Activated CD8-positive, alpha-beta memory T cell treated with anti-CD3 and anti-CD28 coated beads, Interleukin-2, amount 50 U/mL, for 1 hour (primary cell): ENCODE measurements around the gene ZNF141.
"Not testable (repeated sequence)": the region's sequence is repeated elsewhere in the genome, so short reads cannot be mapped to it uniquely, and the experiment has no call there.

Experiments
- DNase-seq: peaks from one replicate; pipeline ENCODE4 v3.0.0-alpha.2; 2020; ENCODE audit errors: extremely low read depth

ZNF141 gene

GRCh38 chr4:337143-337931 lies at the start of gene ZNF141:
ZNF141 (plus strand) TSS chr4:337814; CDS start chr4:337984, 170 bp downstream.
- DNase-seq = peak; percentile 85

- no peak for DNase-seq
Measured at GRCh38 chr4:288891-289290, 48.7 kb upstream of the ZNF141 start.

- no peak for DNase-seq
Measured at GRCh38 chr4:294732-295131, 42.9 kb upstream of the ZNF141 start.

- no peak for DNase-seq
Measured at GRCh38 chr4:302381-302780, 35.2 kb upstream of the ZNF141 start.

- not testable (repeated sequence) for DNase-seq
Measured at GRCh38 chr4:304516-304915, 33.1 kb upstream of the ZNF141 start.

DNA sequence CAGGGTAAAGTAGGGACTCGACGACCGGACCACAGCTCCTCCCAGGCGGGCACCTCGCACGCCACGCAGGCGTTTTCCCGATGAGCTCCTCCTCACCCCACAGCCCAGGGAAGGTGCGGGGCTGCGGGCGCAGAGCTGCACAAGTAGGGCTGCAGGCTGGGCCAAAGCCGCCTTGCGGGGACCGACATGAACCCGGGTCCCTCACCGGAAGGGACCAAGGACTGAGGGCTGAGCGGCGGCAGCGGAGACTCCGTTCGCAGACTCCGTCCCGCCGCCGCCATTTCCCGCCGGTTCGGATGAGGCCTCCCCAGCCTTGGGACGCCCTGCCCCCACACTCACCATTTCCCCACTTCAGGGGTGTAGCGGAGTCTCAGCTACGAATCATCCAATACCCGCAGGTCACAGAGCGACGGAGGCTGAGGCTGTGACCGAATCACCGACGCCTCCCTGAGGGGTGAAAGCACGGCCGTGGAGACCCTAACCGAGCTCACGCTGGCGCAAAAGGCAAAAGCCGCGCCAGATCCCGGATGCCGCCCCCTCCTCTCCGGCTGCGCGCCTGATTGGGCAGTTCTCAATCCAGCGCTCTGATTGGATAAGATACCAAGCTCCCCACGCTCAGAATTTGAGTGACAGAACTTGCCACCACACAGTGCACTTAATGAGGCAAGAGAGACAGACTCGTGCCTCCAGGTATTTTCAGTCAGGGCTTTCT lies 32.5 kb upstream of the ZNF141 start, which contains the start of gene ZNF732:
TSS of gene ZNF732 (minus strand) at position 506 of the 712 bp plus-strand sequence. CDS start at position 342, 164 bp downstream.
- no peak for DNase-seq

DNA sequence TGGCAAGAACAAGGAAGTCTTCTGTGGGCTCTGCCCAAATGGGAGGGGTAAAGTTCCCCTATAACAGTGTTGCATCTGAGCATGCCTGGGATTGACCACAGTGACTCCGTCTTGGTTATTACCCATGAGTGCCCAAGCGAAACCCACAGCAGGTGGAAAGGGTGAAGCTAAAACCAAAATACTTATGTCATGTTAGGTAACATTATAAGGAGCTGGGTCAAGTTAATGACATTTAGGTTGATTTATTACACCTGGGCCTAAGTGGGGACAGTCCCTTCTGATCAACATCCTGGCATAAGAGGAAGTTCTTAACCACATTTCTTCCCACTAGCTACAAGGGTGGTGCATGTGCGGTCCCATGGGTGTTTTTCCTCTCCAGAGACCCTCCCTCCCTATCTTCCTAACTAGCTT lies 31.1 kb upstream of the ZNF141 start:
- no peak for DNase-seq

DNA sequence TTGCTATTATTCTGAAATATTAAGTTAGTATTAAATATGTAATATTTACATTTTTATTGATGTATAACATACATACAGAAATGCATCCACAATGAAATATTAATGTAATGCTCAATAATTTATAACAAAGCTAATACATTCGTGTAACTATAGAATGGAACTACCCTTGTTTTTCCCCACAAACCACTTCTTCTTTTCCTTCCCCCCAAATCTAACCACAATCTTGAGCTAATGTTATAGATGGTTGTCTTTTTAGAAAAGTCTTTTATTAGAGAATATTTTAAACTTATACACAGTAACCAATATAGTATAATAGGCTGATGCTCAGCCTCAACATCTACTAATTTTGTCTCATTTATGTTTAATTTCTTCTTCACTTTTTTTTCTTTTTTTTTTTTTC lies 27.8 kb upstream of the ZNF141 start:
- no peak for DNase-seq

DNA sequence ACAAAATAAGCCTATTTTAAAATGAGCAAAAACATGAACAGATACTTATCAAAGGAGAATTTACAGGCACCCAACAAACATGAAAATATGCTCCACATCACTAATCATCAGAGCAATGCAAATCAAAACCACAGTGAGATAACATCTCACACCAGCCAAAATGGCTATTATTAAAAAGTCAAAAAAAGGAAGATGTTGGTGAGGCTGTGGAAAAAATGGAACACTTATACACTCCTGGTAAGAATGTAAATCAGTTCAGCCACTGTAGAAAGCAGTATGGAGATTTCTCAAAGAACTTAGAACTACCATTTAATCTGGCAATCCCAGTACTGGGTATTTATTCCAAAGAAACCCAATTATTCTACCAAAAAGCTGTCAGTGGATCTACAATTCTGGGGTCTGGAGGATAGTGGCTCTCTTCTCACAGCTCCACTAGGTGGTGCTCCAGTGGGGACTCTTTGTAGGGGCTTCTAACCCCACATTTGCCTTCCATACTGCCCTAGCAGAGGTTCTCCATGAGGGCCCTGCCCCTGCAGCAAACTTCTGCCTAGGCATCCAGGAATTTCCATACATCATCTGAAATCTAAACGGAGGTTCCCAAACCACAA lies 23.2 kb upstream of the ZNF141 start:
- DNase-seq = no peak

DNA sequence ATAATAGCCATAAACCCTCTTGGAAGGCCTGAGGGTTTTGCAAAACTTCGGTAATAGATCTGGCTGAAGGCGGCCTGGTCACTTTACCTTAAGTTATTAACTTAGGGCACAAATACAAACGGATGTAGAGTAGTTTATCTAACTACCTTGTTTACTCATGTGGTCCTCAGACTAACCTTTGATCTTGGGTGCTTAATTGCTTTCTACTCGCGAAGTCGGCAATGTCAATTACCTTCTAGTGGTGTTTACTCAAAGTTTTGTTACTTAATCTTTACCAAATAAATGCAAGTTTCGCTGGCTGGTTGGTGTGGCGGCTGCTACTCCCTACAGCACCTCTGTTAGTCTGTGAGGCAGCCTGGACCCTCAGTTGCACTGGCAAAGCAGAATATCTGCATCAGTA lies 8.9 kb upstream of the ZNF141 start:
- no peak for DNase-seq

DNA sequence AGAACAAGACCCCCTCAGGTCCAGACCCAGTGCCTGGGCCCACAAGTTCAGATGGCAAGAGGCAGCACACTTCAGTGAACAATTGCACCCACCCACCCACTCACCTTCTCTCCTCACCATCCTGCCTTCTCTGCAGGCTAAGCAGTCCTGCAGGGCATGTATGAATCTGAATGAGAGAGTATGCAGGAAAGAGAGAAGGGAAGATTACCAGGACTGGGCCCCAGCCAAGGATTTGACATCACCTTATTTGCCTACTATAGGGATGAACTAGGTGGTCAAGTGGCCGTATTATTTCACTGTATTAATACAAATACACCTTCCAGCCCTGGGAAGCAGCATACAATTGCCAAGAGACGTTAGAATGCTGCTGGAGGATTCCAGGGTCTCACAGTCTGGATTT lies 2.1 kb upstream of the ZNF141 start:
- DNase-seq = no peak

- no peak for DNase-seq
Measured at GRCh38 chr4:336099-336892, 1.3 kb upstream of the ZNF141 start.

- no peak for DNase-seq
Measured at GRCh38 chr4:336893-337142, 796 bp upstream of the ZNF141 start.

DNA sequence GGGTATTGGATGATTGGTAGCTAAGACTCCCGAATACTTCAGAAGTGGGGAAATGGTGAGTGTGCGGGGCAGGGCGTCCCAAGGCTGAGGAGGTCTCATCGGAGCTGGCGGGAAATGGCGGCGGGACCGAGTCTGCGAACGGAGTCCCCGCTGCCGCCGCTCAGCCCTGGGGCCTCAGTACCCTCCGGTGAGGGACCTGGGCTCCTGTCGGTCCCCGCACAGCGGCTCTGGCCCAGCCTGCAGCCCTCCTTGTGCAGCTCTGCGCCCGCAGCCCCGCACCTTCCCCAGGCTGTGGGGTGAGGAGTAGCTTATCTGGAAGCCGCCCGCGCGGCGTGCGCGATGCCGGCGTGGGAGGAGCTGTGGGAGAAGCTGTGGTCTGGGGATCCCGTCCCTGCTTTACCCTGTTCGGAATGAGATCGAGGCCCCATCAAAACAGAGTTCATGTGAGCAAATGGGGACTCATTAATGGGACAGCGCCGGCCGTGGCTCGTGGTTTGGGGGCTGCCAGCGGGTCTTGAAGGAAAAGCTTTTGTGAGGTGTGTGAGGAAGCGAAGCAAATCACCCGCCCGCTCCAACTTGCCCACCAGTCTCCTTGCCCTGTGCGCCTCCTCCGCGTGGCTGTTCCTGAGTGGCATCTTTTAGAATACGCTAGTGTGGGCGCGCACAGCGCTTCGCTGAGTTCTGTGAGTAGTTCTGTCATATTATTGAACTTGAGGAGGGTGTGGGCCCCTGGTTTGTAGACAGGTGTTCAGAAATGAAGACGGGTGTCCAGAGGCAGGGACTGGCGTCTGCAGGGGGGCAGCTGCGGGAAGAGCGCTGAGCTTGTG lies 531 bp downstream of the ZNF141 start:
- DNase-seq = peak; percentile 36

DNA sequence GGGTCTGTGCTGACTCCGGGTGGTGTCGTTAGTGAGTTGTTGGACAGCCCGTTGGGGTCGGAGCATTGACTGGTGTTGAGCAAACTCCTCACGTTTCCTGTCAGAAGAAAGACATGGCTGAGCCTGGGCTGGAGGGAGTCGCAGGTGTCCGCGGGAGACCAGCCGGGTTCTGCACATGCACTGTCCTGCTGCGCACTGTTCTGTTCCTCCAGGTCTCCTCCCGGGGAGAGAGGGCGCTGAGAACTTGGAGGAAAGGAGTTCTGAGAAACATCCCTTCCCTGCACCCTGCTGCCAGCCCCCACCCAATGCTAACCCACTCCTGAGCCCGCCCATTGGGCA lies 1.1 kb downstream of the ZNF141 start:
- DNase-seq = no peak

GRCh38 chr4:340011-340410 lies 2.4 kb downstream of the ZNF141 start:
- no peak for DNase-seq

DNA sequence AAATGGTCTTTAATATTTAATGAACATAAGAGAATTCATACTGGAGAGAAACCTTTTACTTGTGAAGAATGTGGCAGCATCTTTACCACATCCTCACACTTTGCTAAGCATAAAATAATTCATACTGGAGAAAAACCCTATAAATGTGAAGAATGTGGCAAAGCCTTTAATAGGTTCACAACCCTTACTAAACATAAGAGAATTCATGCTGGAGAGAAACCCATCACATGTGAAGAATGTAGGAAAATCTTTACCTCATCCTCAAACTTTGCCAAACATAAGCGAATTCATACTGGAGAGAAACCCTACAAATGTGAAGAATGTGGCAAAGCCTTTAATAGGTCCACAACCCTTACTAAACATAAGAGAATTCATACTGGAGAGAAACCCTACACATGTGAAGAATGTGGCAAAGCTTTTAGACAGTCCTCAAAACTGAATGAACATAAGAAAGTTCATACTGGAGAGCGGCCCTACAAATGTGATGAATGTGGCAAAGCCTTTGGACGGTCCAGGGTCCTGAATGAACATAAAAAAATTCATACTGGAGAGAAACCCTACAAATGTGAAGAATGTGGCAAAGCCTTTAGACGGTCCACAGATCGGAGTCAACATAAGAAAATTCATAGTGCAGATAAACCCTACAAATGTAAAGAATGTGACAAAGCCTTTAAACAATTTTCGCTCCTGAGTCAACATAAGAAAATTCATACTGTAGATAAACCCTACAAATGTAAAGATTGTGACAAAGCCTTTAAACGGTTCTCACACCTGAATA lies 35.6 kb downstream of the ZNF141 start:
- DNase-seq = no peak

- no peak for DNase-seq
Measured at GRCh38 chr4:374298-375160, 36.9 kb downstream of the ZNF141 start.

GRCh38 chr4:384311-385010 lies 46.8 kb downstream of the ZNF141 start:
- DNase-seq = no peak
